ENCODE results near the gene PROK1. TPM values are rescaled to one million over a fixed set of nuclear protein-coding genes. Genes with fewer than 3 reads are reported as not detected.

PROK1 gene
- total and polyA plus RNA-seq, 2 of the 13 experiments (the other 11 are each of a cell fraction or from before 2014, with no cell fraction given): 0.07 TPM; not detected in 1

DNA sequence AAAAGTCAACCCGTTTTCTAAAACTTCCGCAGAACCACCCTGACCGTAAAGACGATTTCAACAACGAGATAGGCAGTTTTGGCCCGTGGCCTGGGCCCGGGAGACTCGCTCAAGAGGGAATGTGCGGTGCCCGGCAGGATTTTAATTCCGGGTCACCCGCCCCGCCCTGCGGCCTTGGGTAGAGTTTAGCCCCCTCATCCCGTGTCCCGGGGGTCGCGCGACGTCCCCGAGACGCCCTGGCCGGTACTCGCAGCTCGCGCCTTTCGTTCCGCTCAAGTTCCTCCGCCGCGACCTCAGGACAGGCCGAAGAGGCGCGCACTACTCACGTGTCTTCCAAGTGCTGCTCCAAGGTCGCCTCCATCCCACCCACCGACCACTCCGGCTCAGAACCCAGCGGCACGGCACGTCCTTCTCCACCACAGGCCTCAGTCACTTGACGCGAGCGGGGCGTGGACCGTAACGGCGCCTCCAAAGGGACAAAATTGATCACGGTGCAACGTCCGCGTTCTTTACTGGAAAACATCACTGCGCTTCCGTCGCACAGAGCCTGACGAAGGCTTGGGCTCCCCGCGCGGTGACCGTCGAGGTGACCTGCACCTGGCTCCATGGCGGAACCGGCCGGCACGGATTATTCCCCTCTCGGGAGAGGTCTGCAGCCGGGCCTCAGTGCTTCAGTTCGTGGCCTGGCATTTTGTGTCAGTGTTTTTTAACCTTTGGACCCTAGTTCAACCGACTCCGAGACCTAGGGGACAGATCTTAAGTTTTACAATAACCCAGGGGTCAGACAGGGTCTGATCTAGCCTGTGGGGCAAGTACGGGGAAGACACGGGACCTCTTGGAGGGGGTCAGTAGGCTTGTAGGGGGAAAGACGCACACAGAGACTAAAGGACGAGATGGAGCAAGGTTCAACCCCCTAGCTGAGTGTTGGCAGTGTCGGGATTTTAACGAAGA is 43.4 kb upstream of the PROK1 start, which contains the start of gene LAMTOR5 (continued):
- TF ChIP-seq, protein P1, sequence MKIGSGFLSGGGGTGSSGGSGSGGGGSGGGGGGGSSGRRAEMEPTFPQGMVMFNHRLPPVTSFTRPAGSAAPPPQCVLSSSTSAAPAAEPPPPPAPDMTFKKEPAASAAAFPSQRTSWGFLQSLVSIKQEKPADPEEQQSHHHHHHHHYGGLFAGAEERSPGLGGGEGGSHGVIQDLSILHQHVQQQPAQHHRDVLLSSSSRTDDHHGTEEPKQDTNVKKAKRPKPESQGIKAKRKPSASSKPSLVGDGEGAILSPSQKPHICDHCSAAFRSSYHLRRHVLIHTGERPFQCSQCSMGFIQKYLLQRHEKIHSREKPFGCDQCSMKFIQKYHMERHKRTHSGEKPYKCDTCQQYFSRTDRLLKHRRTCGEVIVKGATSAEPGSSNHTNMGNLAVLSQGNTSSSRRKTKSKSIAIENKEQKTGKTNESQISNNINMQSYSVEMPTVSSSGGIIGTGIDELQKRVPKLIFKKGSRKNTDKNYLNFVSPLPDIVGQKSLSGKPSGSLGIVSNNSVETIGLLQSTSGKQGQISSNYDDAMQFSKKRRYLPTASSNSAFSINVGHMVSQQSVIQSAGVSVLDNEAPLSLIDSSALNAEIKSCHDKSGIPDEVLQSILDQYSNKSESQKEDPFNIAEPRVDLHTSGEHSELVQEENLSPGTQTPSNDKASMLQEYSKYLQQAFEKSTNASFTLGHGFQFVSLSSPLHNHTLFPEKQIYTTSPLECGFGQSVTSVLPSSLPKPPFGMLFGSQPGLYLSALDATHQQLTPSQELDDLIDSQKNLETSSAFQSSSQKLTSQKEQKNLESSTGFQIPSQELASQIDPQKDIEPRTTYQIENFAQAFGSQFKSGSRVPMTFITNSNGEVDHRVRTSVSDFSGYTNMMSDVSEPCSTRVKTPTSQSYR (CRISPR knock-in tag; IDR thresholded peaks at IDR 0.05; ENCODE audit: borderline replicate concordance): peak; percentile 7; the same call in 1 of the 2 replicates
- TF ChIP-seq ISX (CRISPR knock-in tag; conservative IDR thresholded peaks at IDR 0.05) (no peak), PHF5A (CRISPR knock-in tag; IDR thresholded peaks at IDR 0.05; ENCODE audit: low read depth, unreplicated experiment) (no peak), MBNL3 (CRISPR knock-in tag; conservative IDR thresholded peaks at IDR 0.05) (no peak), ZNF350 (CRISPR knock-in tag; IDR thresholded peaks at IDR 0.05; ENCODE audit: borderline replicate concordance, low read depth) (peak; percentile 97; the same call in 1 of the 2 replicates), NKX3-1 (CRISPR knock-in tag; IDR thresholded peaks at IDR 0.05) (peak; percentile 84), NR2F6 (IDR thresholded peaks at IDR 0.05) (no peak), NR2F6 (CRISPR knock-in tag; IDR thresholded peaks at IDR 0.05) (peak; percentile 90), ZNF343 (CRISPR knock-in tag; IDR thresholded peaks at IDR 0.05) (peak; percentile 84), ZNF773 (CRISPR knock-in tag; IDR thresholded peaks at IDR 0.05; ENCODE audit: borderline replicate concordance) (peak; percentile 86; the same call in 1 of the 2 replicates), SNAPC2 (CRISPR knock-in tag; IDR thresholded peaks at IDR 0.05) (peak; percentile 50; the same call in 1 of the 2 replicates), ZNF124 (CRISPR knock-in tag; IDR thresholded peaks at IDR 0.05) (no peak; the same call in 1 of the 2 replicates), ZFP41 (CRISPR knock-in tag; IDR thresholded peaks at IDR 0.05; ENCODE audit: borderline replicate concordance) (peak; percentile 92; the same call in 1 of the 2 replicates), TEAD3 (CRISPR knock-in tag; optimal IDR thresholded peaks at IDR 0.05; ENCODE audit: borderline replicate concordance) (peak; percentile 88), ZNF33A (CRISPR knock-in tag; IDR thresholded peaks at IDR 0.05; ENCODE audit: borderline replicate concordance) (no peak), ZNF549 (CRISPR knock-in tag; IDR thresholded peaks at IDR 0.05) (no peak), SSRP1 (CRISPR knock-in tag; IDR thresholded peaks at IDR 0.05) (0 out of 2 replicates have a peak, but pooled peaks have one; percentile 28), ZNF619 (CRISPR knock-in tag; IDR thresholded peaks at IDR 0.05) (peak; percentile 82; the same call in 1 of the 2 replicates), NFATC3 (CRISPR knock-in tag; IDR thresholded peaks at IDR 0.05) (no peak; the same call in 1 of the 2 replicates), THAP11 (CRISPR knock-in tag; IDR thresholded peaks at IDR 0.05) (peak; percentile 95), PAX8 (CRISPR knock-in tag; IDR thresholded peaks at IDR 0.05; ENCODE audit: borderline replicate concordance) (peak; percentile 85; the same call in 1 of the 2 replicates), ZNF629 (CRISPR knock-in tag; conservative IDR thresholded peaks at IDR 0.05) (peak; percentile 66), ZFP82 (CRISPR knock-in tag; IDR thresholded peaks at IDR 0.05; ENCODE audit: borderline replicate concordance) (no peak), HNRNPL (IDR thresholded peaks at IDR 0.05; ENCODE audit: low read depth, low read length) (peak; percentile 74)
- TF ChIP-seq, protein P2, sequence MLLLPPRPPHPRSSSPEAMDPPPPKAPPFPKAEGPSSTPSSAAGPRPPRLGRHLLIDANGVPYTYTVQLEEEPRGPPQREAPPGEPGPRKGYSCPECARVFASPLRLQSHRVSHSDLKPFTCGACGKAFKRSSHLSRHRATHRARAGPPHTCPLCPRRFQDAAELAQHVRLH (CRISPR knock-in tag; IDR thresholded peaks at IDR 0.05; ENCODE audit: borderline replicate concordance, low read depth): peak; percentile 94; the same call in 1 of the 2 replicates
- TF ChIP-seq, protein P3, sequence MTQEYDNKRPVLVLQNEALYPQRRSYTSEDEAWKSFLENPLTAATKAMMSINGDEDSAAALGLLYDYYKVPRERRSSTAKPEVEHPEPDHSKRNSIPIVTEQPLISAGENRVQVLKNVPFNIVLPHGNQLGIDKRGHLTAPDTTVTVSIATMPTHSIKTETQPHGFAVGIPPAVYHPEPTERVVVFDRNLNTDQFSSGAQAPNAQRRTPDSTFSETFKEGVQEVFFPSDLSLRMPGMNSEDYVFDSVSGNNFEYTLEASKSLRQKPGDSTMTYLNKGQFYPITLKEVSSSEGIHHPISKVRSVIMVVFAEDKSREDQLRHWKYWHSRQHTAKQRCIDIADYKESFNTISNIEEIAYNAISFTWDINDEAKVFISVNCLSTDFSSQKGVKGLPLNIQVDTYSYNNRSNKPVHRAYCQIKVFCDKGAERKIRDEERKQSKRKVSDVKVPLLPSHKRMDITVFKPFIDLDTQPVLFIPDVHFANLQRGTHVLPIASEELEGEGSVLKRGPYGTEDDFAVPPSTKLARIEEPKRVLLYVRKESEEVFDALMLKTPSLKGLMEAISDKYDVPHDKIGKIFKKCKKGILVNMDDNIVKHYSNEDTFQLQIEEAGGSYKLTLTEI (CRISPR knock-in tag; conservative IDR thresholded peaks at IDR 0.05): no peak
